Measurements from ENCODE around the gene XCR1.
"Not testable (repeated sequence)": the region's sequence is repeated elsewhere in the genome, so short reads cannot be mapped to it uniquely, and the experiment has no call there.

Gene XCR1

GRCh38 chr3:46038916-46039315 is 11.6 kb upstream of the XCR1 start:
- no peak for DNase-seq

- DNase-seq: not testable (repeated sequence)
Measured at GRCh38 chr3:46038071-46038470, 10.8 kb upstream of the XCR1 start.

- no peak for DNase-seq
Measured at GRCh38 chr3:46036191-46036590, 8.9 kb upstream of the XCR1 start.

GRCh38 chr3:46031747-46032146 is 4.5 kb upstream of the XCR1 start:
- no peak for DNase-seq

GRCh38 chr3:46031269-46031668 is 4.0 kb upstream of the XCR1 start:
- no peak for DNase-seq

- DNase-seq: no peak
Measured at GRCh38 chr3:46030626-46031025, 3.3 kb upstream of the XCR1 start.

- no peak for DNase-seq
Measured at GRCh38 chr3:46029953-46030543, 2.8 kb upstream of the XCR1 start.

- DNase-seq: no peak
Measured at GRCh38 chr3:46027736-46028397, 584 bp upstream of the XCR1 start.

GRCh38 chr3:46025139-46025538 is 2.1 kb downstream of the XCR1 start:
- no peak for DNase-seq

- DNase-seq: no peak
Measured at GRCh38 chr3:46024131-46024530, 3.2 kb downstream of the XCR1 start.

GRCh38 chr3:46022909-46023785 is 4.1 kb downstream of the XCR1 start:
- no peak for DNase-seq

GRCh38 chr3:46021516-46021915 is 5.8 kb downstream of the XCR1 start:
- DNase-seq: no peak

- DNase-seq: no peak
Measured at GRCh38 chr3:46020766-46021510, 6.3 kb downstream of the XCR1 start.

- DNase-seq: peak; percentile 63
Measured at GRCh38 chr3:46019707-46020106, 7.6 kb downstream of the XCR1 start.

- no peak for DNase-seq
Measured at GRCh38 chr3:46017720-46018119, 9.6 kb downstream of the XCR1 start.

GRCh38 chr3:46013316-46014094 is 13.8 kb downstream of the XCR1 start:
- no peak for DNase-seq

- DNase-seq: no peak
Measured at GRCh38 chr3:46012246-46012645, 15.0 kb downstream of the XCR1 start.

- no peak for DNase-seq
Measured at GRCh38 chr3:46010519-46011113, 16.7 kb downstream of the XCR1 start.

GRCh38 chr3:46008058-46008457 is 19.2 kb downstream of the XCR1 start:
- DNase-seq: no peak

GRCh38 chr3:46007280-46007679 is 20.0 kb downstream of the XCR1 start:
- no peak for DNase-seq

- no peak for DNase-seq
Measured at GRCh38 chr3:46006238-46007032, 20.8 kb downstream of the XCR1 start.

Measured in stimulated activated CD8-positive, alpha-beta memory T cell treated with anti-CD3 and anti-CD28 coated beads, Interleukin-4, amount 100 ng/mL, for 48 hours (primary cell).